Suprapubic skin (tissue), 4 donors: ENCODE results near the gene AZU1. TPM values are rescaled to one million over a fixed set of nuclear protein-coding genes. Genes with fewer than 3 reads are reported as not detected.

Experiments
- DNase-seq, 2 donors: peaks; one replicate each; pipeline ENCODE4 v3.0.0-alpha.2; 2019; ENCODE audit warnings: low spot score in 2 of 2
- H3K27ac ChIP-seq: fragments of 200-600 bp; sonication (generic); one replicate; pipeline ENCODE4 v1.5.1; 2019
- H3K27me3 ChIP-seq: fragments of 200-600 bp; sonication (generic); one replicate; pipeline ENCODE4 v1.5.1; 2019
- H3K36me3 ChIP-seq: fragments of 200-600 bp; sonication (generic); one replicate; pipeline ENCODE4 v1.5.1; 2019
- H3K4me1 ChIP-seq: fragments of 200-600 bp; sonication (generic); one replicate; pipeline ENCODE4 v1.5.1; 2019
- H3K4me3 ChIP-seq: fragments of 200-600 bp; sonication (generic); one replicate; pipeline ENCODE4 v1.5.1; 2019; ENCODE audit warnings: mild to moderate bottlenecking
- H3K9me3 ChIP-seq: fragments of 200-600 bp; sonication (generic); one replicate; pipeline ENCODE4 v1.5.1; 2019
- CTCF ChIP-seq, 2 donors: fragments of 200-600 bp in 1 of 2; fragments of 450-650 bp in 1 of 2; sonication (generic) in 1 of 2; IDR thresholded peaks; one replicate each; pipeline ENCODE4 v1.5.1; 2016 to 2019; ENCODE audit warnings: antibody characterized with exemption in 2 of 2, mild to moderate bottlenecking in 1 of 2, moderate library complexity in 1 of 2
- EP300 ChIP-seq: sonication (generic); formaldehyde crosslinking; IDR thresholded peaks from one replicate; pipeline ENCODE4 v1.6.1; 2017; ENCODE audit warnings: antibody characterized with exemption
- POLR2A ChIP-seq, 2 donors: fragments of 450-650 bp; IDR thresholded peaks; one replicate each; pipeline ENCODE4 v1.6.1; 2017; ENCODE audit warnings: antibody characterized with exemption in 2 of 2, mild to moderate bottlenecking in 2 of 2, moderate library complexity in 2 of 2
- POLR2AphosphoS5 ChIP-seq, 3 donors: sonication (generic); formaldehyde crosslinking; IDR thresholded peaks; one replicate each; pipeline ENCODE4 v1.6.1; 2017; ENCODE audit warnings: antibody characterized with exemption in 3 of 3
- WGBS: methylation state at CpG from one replicate; pipeline ENCODE4 v1.1.5; 2018; 5-methylcytosine and 5-hydroxymethylcytosine counted together
- total RNA-seq, 4 donors: library from RNA; depleted of rRNA; stranded (reverse); fragments of >200 nt; gene quantifications; one replicate each; pipeline ENCODE4 v1.1.0, GENCODE V29; 2016

AZU1 gene
- total RNA-seq, 4 donors from 2014 or later: 0.79 TPM; not detected in 3

- TF ChIP-seq POLR2AphosphoS5 (IDR thresholded peaks at IDR 0.05): no peak
- no peak for TF ChIP-seq POLR2A (IDR thresholded peaks at IDR 0.05)
- no peak for TF ChIP-seq CTCF (IDR thresholded peaks at IDR 0.05)
- TF ChIP-seq EP300: no peak
- Histone ChIP-seq H3K9me3 (no peaks in the 10 kb centered on the region), H3K36me3 (peaks cover 41% of the 10 kb centered on the region), H3K4me1 (peaks cover 37% of the 10 kb centered on the region), H3K27me3 (no peaks in the 10 kb centered on the region), H3K4me3 (no peak overlapping the region), H3K27ac (peak overlapping the region; percentile 68)
- WGBS: 84% methylated on average over 21 of the region's 34 CpGs
- DNase-seq: no peak
Measured at GRCh38 chr19:868458-869244, 41.0 kb downstream of the AZU1 start.

GRCh38 chr19:869245-870177 is 41.9 kb downstream of the AZU1 start:
- Histone ChIP-seq H3K4me1 (peaks cover 43% of the 10 kb centered on the region), H3K4me3 (no peak overlapping the region), H3K27ac (peak overlapping the region; percentile 68), H3K27me3 (no peaks in the 10 kb centered on the region), H3K9me3 (no peaks in the 10 kb centered on the region), H3K36me3 (peaks cover 47% of the 10 kb centered on the region)
- 50% methylated on average over 17 of the region's 29 CpGs for WGBS
- DNase-seq: no peak
- TF ChIP-seq CTCF (IDR thresholded peaks at IDR 0.05): no peak
- peak in 1 of 3 donors; percentile 7 for TF ChIP-seq POLR2AphosphoS5 (IDR thresholded peaks at IDR 0.05)

- no peak for DNase-seq
- Histone ChIP-seq H3K27me3 (no peaks in the 10 kb centered on the region), H3K27ac (no peak overlapping the region), H3K4me1 (peaks cover 47% of the 10 kb centered on the region), H3K4me3 (no peak overlapping the region), H3K9me3 (no peaks in the 10 kb centered on the region), H3K36me3 (peaks cover 55% of the 10 kb centered on the region)
- WGBS: 87% methylated on average over 7 of the region's 8 CpGs
- TF ChIP-seq CTCF (IDR thresholded peaks at IDR 0.05) (no peak), POLR2AphosphoS5 (IDR thresholded peaks at IDR 0.05) (no peak), POLR2A (IDR thresholded peaks at IDR 0.05) (no peak), EP300 (no peak)
Measured at GRCh38 chr19:870314-870713, 42.7 kb downstream of the AZU1 start.

- WGBS: 83% methylated on average over 20 of the region's 28 CpGs
- H3K4me1 ChIP-seq: peaks cover 47% of the 10 kb centered on the region
- no peak for TF ChIP-seq POLR2AphosphoS5 (IDR thresholded peaks at IDR 0.05)
- TF ChIP-seq POLR2A (IDR thresholded peaks at IDR 0.05): no peak
- TF ChIP-seq CTCF (IDR thresholded peaks at IDR 0.05): no peak
- no peak for TF ChIP-seq EP300
- no peaks in the 10 kb centered on the region for H3K9me3 ChIP-seq
- DNase-seq: no peak
- no peak overlapping the region for H3K4me3 ChIP-seq
- peaks cover 62% of the 10 kb centered on the region for H3K36me3 ChIP-seq
- no peaks in the 10 kb centered on the region for H3K27me3 ChIP-seq
- no peak overlapping the region for H3K27ac ChIP-seq
Measured at GRCh38 chr19:870963-871401, 43.3 kb downstream of the AZU1 start.
